ENCODE measurements around the gene TARS2.

TARS2 gene, protein sequence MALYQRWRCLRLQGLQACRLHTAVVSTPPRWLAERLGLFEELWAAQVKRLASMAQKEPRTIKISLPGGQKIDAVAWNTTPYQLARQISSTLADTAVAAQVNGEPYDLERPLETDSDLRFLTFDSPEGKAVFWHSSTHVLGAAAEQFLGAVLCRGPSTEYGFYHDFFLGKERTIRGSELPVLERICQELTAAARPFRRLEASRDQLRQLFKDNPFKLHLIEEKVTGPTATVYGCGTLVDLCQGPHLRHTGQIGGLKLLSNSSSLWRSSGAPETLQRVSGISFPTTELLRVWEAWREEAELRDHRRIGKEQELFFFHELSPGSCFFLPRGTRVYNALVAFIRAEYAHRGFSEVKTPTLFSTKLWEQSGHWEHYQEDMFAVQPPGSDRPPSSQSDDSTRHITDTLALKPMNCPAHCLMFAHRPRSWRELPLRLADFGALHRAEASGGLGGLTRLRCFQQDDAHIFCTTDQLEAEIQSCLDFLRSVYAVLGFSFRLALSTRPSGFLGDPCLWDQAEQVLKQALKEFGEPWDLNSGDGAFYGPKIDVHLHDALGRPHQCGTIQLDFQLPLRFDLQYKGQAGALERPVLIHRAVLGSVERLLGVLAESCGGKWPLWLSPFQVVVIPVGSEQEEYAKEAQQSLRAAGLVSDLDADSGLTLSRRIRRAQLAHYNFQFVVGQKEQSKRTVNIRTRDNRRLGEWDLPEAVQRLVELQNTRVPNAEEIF

DNA sequence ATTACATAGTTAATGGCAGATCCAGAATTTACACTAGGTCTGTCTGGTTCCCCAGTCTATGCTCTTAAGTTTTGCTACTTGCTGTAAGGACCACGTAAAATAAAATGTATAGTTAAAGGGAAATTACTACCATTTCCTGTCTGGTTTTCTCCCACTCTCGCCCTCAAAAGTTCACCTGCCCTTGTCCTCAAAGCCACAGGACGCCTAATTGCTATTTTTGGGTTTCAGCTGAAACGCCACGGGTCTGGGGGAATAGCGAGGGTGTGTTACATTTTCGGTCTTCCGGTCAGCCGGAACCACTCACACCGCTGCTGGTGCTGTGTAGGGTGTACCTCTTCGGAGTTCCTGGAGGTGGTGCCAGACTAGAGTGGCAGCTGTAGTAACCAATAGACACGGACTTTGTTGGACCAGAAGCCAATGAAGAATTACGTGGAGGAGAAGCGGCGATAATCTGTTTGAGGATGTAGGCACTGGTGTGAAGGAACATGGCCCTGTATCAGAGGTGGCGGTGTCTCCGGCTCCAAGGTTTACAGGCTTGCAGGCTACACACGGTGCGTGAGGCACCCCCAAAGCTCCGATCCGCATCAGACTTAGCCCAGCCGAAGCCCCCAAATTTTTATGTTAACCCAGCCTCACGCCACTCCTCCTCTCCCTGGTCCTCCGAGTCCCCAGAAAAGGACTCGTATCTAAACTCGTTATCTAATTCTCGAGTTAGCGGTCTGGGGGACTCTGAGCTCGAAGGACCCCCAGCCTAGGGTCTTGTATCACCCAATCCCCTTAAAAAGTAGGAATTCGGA, at the start of gene TARS2:
Gene TARS2, plus strand, starts transcription at position 454 of the 797 bp plus-strand sequence. Its CDS starts 32 bp downstream, at position 486.
- H3K4me1 Mint-ChIP-seq (ENCODE audit: low read depth) = peaks cover 19% of the 10 kb centered on the region
- no peaks in the 10 kb centered on the region for H3K9me3 Mint-ChIP-seq (ENCODE audit: low read depth)
- H3K4me3 Mint-ChIP-seq = peak within 1 kb of the TSS; percentile 99
- H3K27me3 Mint-ChIP-seq = no peaks in the 10 kb centered on the region
- peaks cover 15% of the 10 kb centered on the region for H3K36me3 Mint-ChIP-seq
- peak within 1 kb of the TSS; percentile 99 for H3K27ac Mint-ChIP-seq

DNA sequence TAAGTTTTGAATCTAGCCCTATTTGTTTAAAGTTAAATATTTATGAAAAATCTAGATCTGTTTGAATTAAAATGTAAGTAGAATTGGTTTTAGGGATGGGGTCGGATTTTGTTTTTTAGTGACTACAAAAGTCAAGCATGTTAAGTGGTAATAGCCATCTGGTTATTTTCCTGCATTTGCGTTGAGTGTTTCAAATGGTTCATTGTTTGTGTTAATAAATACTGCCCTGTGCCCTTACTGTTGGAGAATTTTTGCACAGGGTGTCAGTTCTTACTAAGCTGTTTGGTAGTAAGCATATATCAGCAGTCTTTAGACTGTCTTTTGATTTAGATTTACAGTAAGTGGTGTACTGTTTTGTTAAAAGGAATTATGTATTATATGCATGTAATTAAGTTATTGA, 46.1 kb upstream of the TARS2 start:
- peak overlapping the region; percentile 34 for H3K27ac Mint-ChIP-seq
- peaks cover 9% of the 10 kb centered on the region for H3K4me1 Mint-ChIP-seq (ENCODE audit: low read depth)
- H3K27me3 Mint-ChIP-seq = no peaks in the 10 kb centered on the region
- no peaks in the 10 kb centered on the region for H3K9me3 Mint-ChIP-seq (ENCODE audit: low read depth)
- H3K4me3 Mint-ChIP-seq = no peak overlapping the region
- H3K36me3 Mint-ChIP-seq = peaks cover 3% of the 10 kb centered on the region

DNA sequence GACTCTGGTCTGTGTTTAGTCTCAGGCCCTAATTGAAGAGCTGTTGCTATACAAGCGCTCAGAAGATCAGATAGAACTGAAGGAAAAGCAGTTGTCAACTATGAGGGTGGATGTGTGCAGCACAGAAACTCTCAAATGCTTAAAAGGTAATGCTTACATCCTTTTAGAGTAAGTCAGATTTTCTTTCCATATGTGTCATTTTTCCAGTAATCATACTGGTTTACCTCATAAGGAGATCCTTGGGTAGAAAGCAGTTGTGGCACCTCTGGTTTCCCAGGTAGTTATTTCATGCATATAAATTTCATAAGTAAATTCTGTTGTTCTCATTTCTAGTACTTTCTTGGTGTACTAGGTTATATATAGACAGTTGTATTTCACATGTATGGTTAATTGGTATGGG, 43.0 kb upstream of the TARS2 start:
- H3K4me1 Mint-ChIP-seq (ENCODE audit: low read depth) = peaks cover 9% of the 10 kb centered on the region
- H3K4me3 Mint-ChIP-seq = no peak overlapping the region
- H3K27ac Mint-ChIP-seq = peak overlapping the region; percentile 75
- H3K36me3 Mint-ChIP-seq = peaks cover 3% of the 10 kb centered on the region
- H3K27me3 Mint-ChIP-seq = no peaks in the 10 kb centered on the region
- no peaks in the 10 kb centered on the region for H3K9me3 Mint-ChIP-seq (ENCODE audit: low read depth)

DNA sequence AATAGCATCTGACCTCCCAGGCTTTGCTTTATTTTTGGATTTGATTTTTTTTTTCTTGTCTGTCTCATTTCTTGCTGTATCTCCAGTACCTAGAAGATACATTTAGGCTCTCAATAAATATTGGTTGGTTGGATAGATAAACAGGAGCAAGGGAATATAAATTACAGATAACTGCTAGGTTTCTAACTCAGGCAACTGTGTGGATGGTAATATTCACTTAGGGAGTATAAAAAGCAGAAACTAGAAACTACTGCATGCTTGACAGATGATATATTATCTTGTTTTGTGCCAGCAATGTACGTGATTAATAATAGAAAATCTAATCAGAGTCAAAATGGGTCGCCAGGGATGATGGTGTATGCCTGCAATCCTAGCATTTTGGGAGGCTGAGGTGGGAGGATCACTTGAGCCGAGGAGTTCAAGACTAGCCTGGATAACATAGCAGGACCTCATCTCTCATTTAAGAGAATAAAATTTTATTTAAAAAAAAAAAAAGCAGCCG, 31.0 kb upstream of the TARS2 start:
- H3K27ac Mint-ChIP-seq = peak overlapping the region; percentile 11
- no peaks in the 10 kb centered on the region for H3K36me3 Mint-ChIP-seq
- H3K9me3 Mint-ChIP-seq (ENCODE audit: low read depth) = no peaks in the 10 kb centered on the region
- no peak overlapping the region for H3K4me3 Mint-ChIP-seq
- peaks cover 2% of the 10 kb centered on the region for H3K4me1 Mint-ChIP-seq (ENCODE audit: low read depth)
- no peaks in the 10 kb centered on the region for H3K27me3 Mint-ChIP-seq

DNA sequence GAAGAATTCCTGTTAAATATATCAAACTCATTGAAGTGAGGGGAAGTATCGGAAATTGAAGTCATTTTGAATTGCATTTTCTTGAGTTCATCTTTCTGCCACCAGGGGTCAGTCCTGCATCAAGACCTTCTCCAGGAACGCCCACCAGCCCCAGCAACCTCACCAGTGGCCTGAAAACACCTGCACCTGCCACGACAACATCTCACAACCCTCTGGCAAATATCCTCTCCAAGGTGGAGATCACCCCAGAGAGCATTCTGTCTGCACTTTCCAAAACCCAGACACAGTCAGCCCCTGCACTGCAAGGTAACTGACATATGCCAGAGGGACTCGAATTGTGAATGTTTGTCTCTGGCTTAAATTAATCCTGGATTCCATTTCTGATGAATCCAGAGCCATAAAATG, 22.8 kb upstream of the TARS2 start:
- Mint-ChIP-seq H3K4me1 (ENCODE audit: low read depth) (peaks cover 3% of the 10 kb centered on the region), H3K27me3 (no peaks in the 10 kb centered on the region), H3K36me3 (peaks cover 5% of the 10 kb centered on the region), H3K9me3 (ENCODE audit: low read depth) (no peaks in the 10 kb centered on the region), H3K27ac (peak overlapping the region; percentile 42), H3K4me3 (no peak overlapping the region)

DNA sequence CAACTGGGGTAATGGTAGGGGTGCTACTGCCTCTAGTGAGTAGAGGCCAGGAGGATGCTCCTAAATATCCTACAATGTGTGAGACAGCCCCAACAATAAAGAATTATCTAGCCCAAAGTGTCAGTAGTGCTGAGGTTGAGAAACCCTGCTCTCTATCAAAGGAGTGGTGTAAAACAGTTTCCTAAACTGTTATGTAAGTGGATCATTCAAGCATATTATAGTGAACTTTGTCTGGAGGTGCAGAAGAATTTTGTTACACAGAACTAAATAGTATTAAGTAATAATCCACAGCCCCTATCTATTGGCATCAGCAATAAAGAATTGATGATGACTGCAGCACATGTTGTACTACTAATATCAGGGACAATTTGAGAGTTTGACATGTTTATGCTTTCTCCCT, 20.3 kb upstream of the TARS2 start:
- Mint-ChIP-seq H3K4me3 (no peak overlapping the region), H3K9me3 (ENCODE audit: low read depth) (no peaks in the 10 kb centered on the region), H3K36me3 (peaks cover 5% of the 10 kb centered on the region), H3K27ac (no peak overlapping the region), H3K27me3 (no peaks in the 10 kb centered on the region), H3K4me1 (ENCODE audit: low read depth) (peaks cover 3% of the 10 kb centered on the region)

DNA sequence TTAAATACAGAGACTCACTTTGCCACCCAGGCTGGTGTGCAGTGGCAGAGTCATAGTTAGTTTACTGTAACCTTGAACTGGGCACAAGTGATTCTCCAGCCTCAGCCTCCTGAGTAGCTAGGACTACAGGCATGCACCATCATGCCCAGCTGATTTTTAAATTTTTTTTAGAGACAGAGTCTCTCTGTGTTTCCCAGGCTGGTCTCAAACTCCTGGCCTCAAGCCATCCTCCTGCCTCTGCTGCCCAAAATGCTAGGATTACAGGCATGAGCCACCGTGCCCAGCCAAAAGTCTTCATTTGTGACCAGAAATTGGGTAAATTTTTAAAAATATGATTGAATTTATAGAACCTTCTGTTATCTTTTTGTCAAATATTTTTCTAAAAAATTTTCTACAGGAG, 17.9 kb upstream of the TARS2 start:
- Mint-ChIP-seq H3K27ac (no peak overlapping the region), H3K36me3 (peaks cover 5% of the 10 kb centered on the region), H3K4me1 (ENCODE audit: low read depth) (peaks cover 2% of the 10 kb centered on the region), H3K27me3 (no peaks in the 10 kb centered on the region), H3K4me3 (no peak overlapping the region), H3K9me3 (ENCODE audit: low read depth) (no peaks in the 10 kb centered on the region)

DNA sequence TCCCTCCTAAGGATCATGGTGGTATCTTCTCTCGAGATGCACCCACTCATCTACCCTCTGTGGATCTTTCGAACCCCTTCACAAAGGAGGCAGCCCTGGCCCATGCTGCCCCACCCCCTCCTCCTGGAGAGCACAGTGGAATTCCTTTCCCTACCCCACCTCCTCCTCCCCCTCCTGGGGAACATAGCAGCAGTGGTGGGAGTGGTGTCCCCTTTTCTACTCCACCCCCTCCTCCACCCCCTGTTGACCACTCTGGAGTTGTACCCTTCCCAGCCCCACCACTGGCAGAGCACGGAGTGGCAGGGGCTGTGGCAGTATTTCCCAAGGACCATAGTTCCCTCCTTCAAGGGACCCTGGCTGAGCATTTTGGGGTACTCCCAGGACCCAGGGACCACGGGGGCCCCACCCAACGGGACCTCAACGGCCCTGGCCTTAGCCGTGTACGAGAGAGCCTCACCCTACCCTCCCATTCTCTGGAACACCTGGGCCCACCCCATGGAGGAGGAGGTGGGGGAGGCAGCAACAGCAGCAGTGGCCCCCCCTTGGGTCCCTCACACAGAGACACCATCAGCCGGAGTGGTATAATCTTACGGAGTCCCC, 14.5 kb upstream of the TARS2 start:
- Mint-ChIP-seq H3K4me1 (ENCODE audit: low read depth) (peaks cover 4% of the 10 kb centered on the region), H3K9me3 (ENCODE audit: low read depth) (no peaks in the 10 kb centered on the region), H3K27me3 (no peaks in the 10 kb centered on the region), H3K27ac (no peak overlapping the region), H3K36me3 (no peaks in the 10 kb centered on the region), H3K4me3 (no peak overlapping the region)

DNA sequence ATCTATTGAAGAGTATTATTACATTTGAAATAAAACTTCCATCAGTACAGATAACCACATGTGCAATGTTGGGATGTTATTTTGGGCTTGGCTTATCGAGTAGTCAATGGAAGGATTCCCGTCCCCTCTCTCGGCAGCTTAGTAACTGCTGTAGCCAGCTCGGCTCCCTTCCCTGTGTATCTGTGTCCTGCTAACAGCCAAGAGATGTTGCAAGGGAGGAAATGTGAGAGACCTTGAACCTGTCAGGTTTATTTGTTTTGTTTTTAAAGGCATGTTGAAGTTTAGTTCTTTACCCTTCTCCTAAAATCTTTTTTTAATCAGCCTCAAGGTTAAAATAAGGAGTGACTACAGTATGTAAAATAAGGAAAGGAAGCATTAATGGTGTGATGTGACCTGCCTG, 13.6 kb upstream of the TARS2 start:
- H3K27me3 Mint-ChIP-seq = no peaks in the 10 kb centered on the region
- H3K4me3 Mint-ChIP-seq = no peak overlapping the region
- no peaks in the 10 kb centered on the region for H3K9me3 Mint-ChIP-seq (ENCODE audit: low read depth)
- H3K4me1 Mint-ChIP-seq (ENCODE audit: low read depth) = peaks cover 7% of the 10 kb centered on the region
- H3K36me3 Mint-ChIP-seq = no peaks in the 10 kb centered on the region
- no peak overlapping the region for H3K27ac Mint-ChIP-seq

DNA sequence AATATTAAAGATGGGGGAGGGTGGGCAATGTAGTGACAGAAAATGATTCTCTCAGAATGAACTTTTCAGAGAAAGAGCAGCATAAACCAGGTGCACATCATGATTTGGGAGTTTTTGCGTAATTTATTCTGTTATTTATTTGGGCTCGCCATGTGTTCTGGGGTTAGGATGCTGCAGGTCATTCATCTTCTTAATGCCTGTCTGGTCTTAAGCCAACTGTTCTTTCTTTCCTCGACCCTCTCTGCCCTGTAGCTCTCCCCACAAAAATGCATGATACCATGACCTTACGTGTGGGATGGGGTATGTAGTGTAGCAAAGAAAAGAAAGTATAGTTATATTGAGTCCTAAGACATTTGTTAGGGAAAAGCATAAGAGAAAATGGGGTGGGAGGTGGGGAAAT, 12.3 kb upstream of the TARS2 start:
- H3K4me1 Mint-ChIP-seq (ENCODE audit: low read depth) = peaks cover 10% of the 10 kb centered on the region
- no peak overlapping the region for H3K27ac Mint-ChIP-seq
- H3K9me3 Mint-ChIP-seq (ENCODE audit: low read depth) = no peaks in the 10 kb centered on the region
- no peak overlapping the region for H3K4me3 Mint-ChIP-seq
- no peaks in the 10 kb centered on the region for H3K36me3 Mint-ChIP-seq
- no peaks in the 10 kb centered on the region for H3K27me3 Mint-ChIP-seq

DNA sequence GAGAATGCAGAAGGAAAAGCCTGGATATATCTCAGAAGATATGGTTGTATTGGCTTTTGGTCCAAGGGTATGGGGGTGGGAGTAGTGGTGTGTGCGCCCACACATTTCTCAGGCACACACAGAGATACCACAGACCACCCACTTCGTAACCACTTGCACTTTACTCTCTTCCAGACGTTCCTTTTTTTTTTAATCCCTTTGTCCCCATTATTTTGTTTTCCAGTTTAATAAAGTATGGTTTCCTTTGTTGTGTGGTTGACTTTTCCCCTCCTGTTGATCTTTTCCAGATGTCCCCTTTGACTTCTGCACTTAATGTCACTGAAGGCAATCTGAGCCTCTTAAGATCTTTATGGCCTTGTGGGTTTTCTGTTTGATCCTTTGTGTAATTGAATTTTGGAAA, 10.5 kb upstream of the TARS2 start:
- no peaks in the 10 kb centered on the region for H3K36me3 Mint-ChIP-seq
- H3K4me3 Mint-ChIP-seq = no peak overlapping the region
- H3K27ac Mint-ChIP-seq = peak overlapping the region; percentile 22
- no peaks in the 10 kb centered on the region for H3K9me3 Mint-ChIP-seq (ENCODE audit: low read depth)
- H3K4me1 Mint-ChIP-seq (ENCODE audit: low read depth) = peaks cover 10% of the 10 kb centered on the region
- no peaks in the 10 kb centered on the region for H3K27me3 Mint-ChIP-seq

DNA sequence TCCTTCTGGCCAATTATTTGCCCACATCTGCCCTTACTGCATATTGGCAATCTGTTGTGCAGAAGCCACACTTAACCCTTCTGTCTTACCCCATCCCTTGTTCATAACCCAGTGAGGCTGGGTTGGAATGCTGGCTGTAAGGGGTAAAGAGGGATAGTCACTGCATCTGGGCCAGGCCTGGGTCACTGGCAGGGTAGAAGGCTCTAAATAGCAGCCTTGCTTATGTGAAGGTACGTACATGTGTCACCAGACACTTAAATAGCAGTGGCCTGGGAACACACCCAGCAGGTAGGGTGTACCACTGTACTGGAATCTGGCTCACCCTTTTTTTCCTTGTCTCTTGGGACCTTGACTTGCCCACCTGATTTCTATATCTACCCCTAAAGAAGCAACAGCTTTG, 9.9 kb upstream of the TARS2 start:
- H3K4me3 Mint-ChIP-seq = no peak overlapping the region
- no peaks in the 10 kb centered on the region for H3K9me3 Mint-ChIP-seq (ENCODE audit: low read depth)
- H3K27me3 Mint-ChIP-seq = no peaks in the 10 kb centered on the region
- peaks cover 10% of the 10 kb centered on the region for H3K4me1 Mint-ChIP-seq (ENCODE audit: low read depth)
- no peaks in the 10 kb centered on the region for H3K36me3 Mint-ChIP-seq
- H3K27ac Mint-ChIP-seq = no peak overlapping the region

DNA sequence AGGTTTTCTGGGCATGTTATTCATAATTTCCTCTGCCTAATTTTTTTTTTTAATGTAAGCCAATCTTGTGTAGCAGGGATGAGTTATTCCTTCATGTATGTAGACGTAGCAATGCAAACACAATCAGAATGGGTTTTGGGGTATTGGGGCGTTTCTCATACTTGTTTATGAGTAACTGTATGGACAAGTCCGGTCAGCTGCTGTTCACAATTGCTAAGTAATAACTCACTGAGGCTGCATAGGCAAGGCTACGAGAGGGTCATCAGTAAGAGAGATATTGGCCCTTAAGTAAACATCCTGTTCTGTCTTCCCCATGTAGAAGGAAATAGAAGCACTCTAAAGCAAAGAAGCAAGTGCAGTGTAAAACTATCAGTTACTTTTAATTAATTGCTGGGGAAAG, 9.5 kb upstream of the TARS2 start:
- H3K9me3 Mint-ChIP-seq (ENCODE audit: low read depth) = no peaks in the 10 kb centered on the region
- no peaks in the 10 kb centered on the region for H3K36me3 Mint-ChIP-seq
- H3K4me1 Mint-ChIP-seq (ENCODE audit: low read depth) = peaks cover 10% of the 10 kb centered on the region
- H3K27ac Mint-ChIP-seq = no peak overlapping the region
- H3K4me3 Mint-ChIP-seq = no peak overlapping the region
- no peaks in the 10 kb centered on the region for H3K27me3 Mint-ChIP-seq

DNA sequence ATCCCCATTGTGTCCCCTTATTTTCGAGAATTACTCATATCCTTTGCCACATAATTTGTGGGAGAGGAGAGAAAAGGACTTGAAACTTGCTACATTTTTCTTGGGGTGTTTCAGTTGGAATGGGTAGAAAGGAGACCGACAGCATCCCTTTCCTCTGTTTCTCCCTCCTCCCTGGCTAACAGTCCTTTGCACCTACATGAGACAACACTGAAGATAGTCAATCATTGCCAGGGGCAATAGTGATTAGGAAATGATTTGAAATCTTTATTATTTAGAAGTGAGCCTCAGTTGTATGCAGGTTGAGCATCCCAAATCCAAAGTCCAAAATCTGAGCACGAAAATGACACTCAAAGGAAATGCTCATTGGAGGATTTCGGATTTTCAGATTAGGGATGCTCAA, 7.8 kb upstream of the TARS2 start:
- Mint-ChIP-seq H3K27ac (no peak overlapping the region), H3K36me3 (no peaks in the 10 kb centered on the region), H3K27me3 (no peaks in the 10 kb centered on the region), H3K4me3 (no peak overlapping the region), H3K4me1 (ENCODE audit: low read depth) (peaks cover 10% of the 10 kb centered on the region), H3K9me3 (ENCODE audit: low read depth) (no peaks in the 10 kb centered on the region)

Measured in activated naive CD8-positive, alpha-beta T cell (primary cell).